Activated T-cell treated with anti-CD3 and anti-CD28 coated beads, Interleukin-2, amount 50 U/mL, for 72 hours (primary cell): ENCODE results near the gene KIAA0319L. TPM values are rescaled to one million over a fixed set of nuclear protein-coding genes. Genes with fewer than 3 reads are reported as not detected.

Source experiments
- ATAC-seq, 2 donors: fragments of 150-1000 bp; cut with Tn5 transposase; replicated peaks in 1 of 2; 2 replicates each; pipeline ENCODE4 v1.10.0; 2021; ENCODE audit warnings: moderate library complexity in 2 of 2, mild to moderate bottlenecking in 1 of 2
- DNase-seq, 2 donors: peaks; one replicate each; pipeline ENCODE4 v3.0.0; 2021 to 2022; ENCODE audit warnings: mixed read lengths in 1 of 2
- H3K27ac Mint-ChIP-seq: one replicate; pipeline ENCODE4 v1.8.0; 2022; ENCODE audit warnings: mild to moderate bottlenecking, moderate library complexity, mixed read lengths
- H3K27me3 Mint-ChIP-seq: one replicate; pipeline ENCODE4 v1.8.0; 2022; ENCODE audit warnings: low read depth, mixed read lengths
- H3K36me3 Mint-ChIP-seq, 2 donors: one replicate each; pipeline ENCODE4 v1.8.0; 2022; ENCODE audit warnings: mixed read lengths in 2 of 2, mild to moderate bottlenecking in 1 of 2; ENCODE audit not compliant: insufficient read depth in 2 of 2
- H3K4me1 Mint-ChIP-seq: one replicate; pipeline ENCODE4 v1.8.0; 2022; ENCODE audit warnings: low read depth, mixed read lengths
- H3K4me3 Mint-ChIP-seq, 2 donors: one replicate each; pipeline ENCODE4 v1.8.0; 2022; ENCODE audit warnings: mild to moderate bottlenecking in 2 of 2, mixed read lengths in 2 of 2, moderate library complexity in 2 of 2
- H3K9me3 Mint-ChIP-seq, 2 donors: one replicate each; pipeline ENCODE4 v1.8.0; 2022; ENCODE audit warnings: mixed read lengths in 2 of 2
- total RNA-seq, 2 donors: library from RNA; stranded (reverse); gene quantifications; one replicate each; pipeline ENCODE4 v1.2.3, GENCODE V29; 2022

The KIAA0319L gene
- total RNA-seq, 2 donors from 2014 or later, result 44.3 to 60.9 TPM

GRCh38 chr1:35575416-35575958, 18.3 kb upstream of the KIAA0319L start:
- Mint-ChIP-seq H3K27ac (no peak overlapping the region), H3K9me3 (no peaks in the 10 kb centered on the region), H3K4me3 (peak overlapping the region; percentile 50 to 53), H3K36me3 (peaks cover 0 to 2% of the 10 kb centered on the region in 2 donors), H3K27me3 (peaks cover 17% of the 10 kb centered on the region), H3K4me1 (peaks cover 10% of the 10 kb centered on the region)
- no peak for DNase-seq
- no peak for ATAC-seq

GRCh38 chr1:35574655-35575415, 17.6 kb upstream of the KIAA0319L start:
- Mint-ChIP-seq H3K27me3 (peaks cover 19% of the 10 kb centered on the region), H3K36me3 (peaks cover 0 to 2% of the 10 kb centered on the region in 2 donors), H3K4me1 (peaks cover 10% of the 10 kb centered on the region), H3K9me3 (no peaks in the 10 kb centered on the region), H3K4me3 (no peak overlapping the region), H3K27ac (no peak overlapping the region)
- DNase-seq, result no peak
- ATAC-seq, result no peak

GRCh38 chr1:35574125-35574654, 17.0 kb upstream of the KIAA0319L start:
- Mint-ChIP-seq H3K9me3 (no peaks in the 10 kb centered on the region), H3K4me3 (no peak overlapping the region), H3K27me3 (peaks cover 19% of the 10 kb centered on the region), H3K27ac (no peak overlapping the region), H3K4me1 (peaks cover 10% of the 10 kb centered on the region), H3K36me3 (peaks cover 0 to 2% of the 10 kb centered on the region in 2 donors)
- no peak for ATAC-seq
- no peak for DNase-seq

- Mint-ChIP-seq H3K27ac (no peak within 1 kb of the TSS), H3K9me3 (no peaks in the 10 kb centered on the region), H3K27me3 (peaks cover 19% of the 10 kb centered on the region), H3K4me1 (peaks cover 10% of the 10 kb centered on the region), H3K36me3 (peaks cover 0 to 2% of the 10 kb centered on the region in 2 donors), H3K4me3 (peak within 1 kb of the TSS in 1 of 2 donors; percentile 46)
- DNase-seq, result no peak
- ATAC-seq, result no peak
These were observed 16.3 kb upstream of the KIAA0319L start, which contains the start of gene TFAP2E for GRCh38 chr1:35573198-35574124. TSS of gene TFAP2E (plus strand) at chr1:35573314. CDS start at chr1:35573578, 264 bp downstream.

- Mint-ChIP-seq H3K4me3 (no peak overlapping the region), H3K4me1 (no peaks in the 10 kb centered on the region)
- DNase-seq, result no peak
These were observed 15.1 kb upstream of the KIAA0319L start for GRCh38 chr1:35572296-35572695.

GRCh38 chr1:35571263-35571662, 14.1 kb upstream of the KIAA0319L start:
- Mint-ChIP-seq H3K9me3 (no peaks in the 10 kb centered on the region), H3K4me3 (no peak overlapping the region), H3K27me3 (peaks cover 19% of the 10 kb centered on the region)

More at GRCh38 chr1:35572296-35572695, 15.1 kb upstream of the KIAA0319L start:
- Mint-ChIP-seq H3K9me3 (no peaks in the 10 kb centered on the region), H3K36me3 (no peaks in the 10 kb centered on the region), H3K27ac (no peak overlapping the region), H3K27me3 (peaks cover 19% of the 10 kb centered on the region)
- ATAC-seq, result no peak

GRCh38 chr1:35570589-35571137, 13.5 kb upstream of the KIAA0319L start:
- H3K27me3 Mint-ChIP-seq, result peaks cover 19% of the 10 kb centered on the region
- ATAC-seq (no peak), DNase-seq (no peak)
- H3K4me1 Mint-ChIP-seq, result no peaks in the 10 kb centered on the region
- no peaks in the 10 kb centered on the region for H3K9me3 Mint-ChIP-seq
- no peak overlapping the region for H3K27ac Mint-ChIP-seq
- H3K36me3 Mint-ChIP-seq, result peaks cover 0 to 2% of the 10 kb centered on the region in 2 donors
- H3K4me3 Mint-ChIP-seq, result no peak overlapping the region

More at GRCh38 chr1:35571263-35571662, 14.1 kb upstream of the KIAA0319L start:
- no peak overlapping the region for H3K27ac Mint-ChIP-seq
- H3K4me1 Mint-ChIP-seq, result no peaks in the 10 kb centered on the region
- ATAC-seq, result no peak
- H3K36me3 Mint-ChIP-seq, result peaks cover 0 to 2% of the 10 kb centered on the region in 2 donors
- no peak for DNase-seq

- peaks cover 0 to 2% of the 10 kb centered on the region in 2 donors for H3K36me3 Mint-ChIP-seq
- H3K4me3 Mint-ChIP-seq, result no peak overlapping the region
- no peaks in the 10 kb centered on the region for H3K9me3 Mint-ChIP-seq
- ATAC-seq, result no peak
- no peak overlapping the region for H3K27ac Mint-ChIP-seq
- DNase-seq, result no peak
- H3K4me1 Mint-ChIP-seq, result peaks cover under 1% of the 10 kb centered on the region
- peaks cover 19% of the 10 kb centered on the region for H3K27me3 Mint-ChIP-seq
These were observed 12.7 kb upstream of the KIAA0319L start for GRCh38 chr1:35569936-35570335.

- H3K4me1 Mint-ChIP-seq, result peaks cover 10% of the 10 kb centered on the region
- H3K9me3 Mint-ChIP-seq, result no peaks in the 10 kb centered on the region
- H3K36me3 Mint-ChIP-seq, result peaks cover 0 to 2% of the 10 kb centered on the region in 2 donors
- peaks cover 19% of the 10 kb centered on the region for H3K27me3 Mint-ChIP-seq
- H3K4me3 Mint-ChIP-seq, result no peak overlapping the region
- H3K27ac Mint-ChIP-seq, result no peak overlapping the region
- peak; percentile 64 to 68 for DNase-seq
- peak; percentile 42 to 55 for ATAC-seq
These were observed 11.8 kb upstream of the KIAA0319L start for GRCh38 chr1:35568975-35569395.

GRCh38 chr1:35567947-35568558, 10.8 kb upstream of the KIAA0319L start:
- no peak for DNase-seq
- Mint-ChIP-seq H3K36me3 (peaks cover 0 to 2% of the 10 kb centered on the region in 2 donors), H3K9me3 (no peaks in the 10 kb centered on the region), H3K27me3 (peaks cover 19% of the 10 kb centered on the region), H3K4me1 (peaks cover 16% of the 10 kb centered on the region), H3K27ac (no peak overlapping the region), H3K4me3 (no peak overlapping the region)
- ATAC-seq, result no peak

GRCh38 chr1:35565742-35566133, 8.5 kb upstream of the KIAA0319L start:
- Mint-ChIP-seq H3K4me1 (peaks cover 30% of the 10 kb centered on the region), H3K27ac (no peak overlapping the region), H3K27me3 (peaks cover 5% of the 10 kb centered on the region), H3K9me3 (no peaks in the 10 kb centered on the region), H3K36me3 (peaks cover 0 to 2% of the 10 kb centered on the region in 2 donors), H3K4me3 (no peak overlapping the region)
- ATAC-seq (no peak), DNase-seq (no peak)
